HCT116 (cell line): ENCODE data around the gene PTF1A. TPM values are rescaled to one million over a fixed set of nuclear protein-coding genes. Genes with fewer than 3 reads are reported as not detected.

ENCODE experiments used
- ATAC-seq: fragments of 200-7000 bp; cut with Tn5 transposase; 2 replicates; pipeline ENCODE4 v1.9.1; 2020; ENCODE audit warnings: mild to moderate bottlenecking, moderate library complexity
- BruUV-seq: library from RNA; stranded (reverse); fragments of 400-500 nt; replicated peaks from 2 replicates; lab custom pipeline; 2021; lab: Mats Ljungman, UMichigan
- CTCF ChIA-PET: fragments of 300-600 bp; sonication (Branson Sonifier 250); formaldehyde crosslinking; loops from one replicate; lab custom pipeline; 2021; ENCODE audit warnings: antibody characterized with exemption; lab: Charles Lee
- POLR2A ChIA-PET: fragments of 300-600, 350-600 bp; sonication (Branson Sonifier 250); formaldehyde crosslinking; loops from one replicate; lab custom pipeline; 2021; ENCODE audit warnings: antibody characterized with exemption; lab: Charles Lee
- RAD21 ChIA-PET, 2 experiments: fragments of 300-600 bp; sonication (Branson Sonifier 250); formaldehyde crosslinking; loops; one replicate each; lab custom pipeline; 2023; ENCODE audit warnings: low total read pairs in 2 of 2; ENCODE audit not compliant: uncharacterized antibody in 2 of 2, unreplicated experiment in 2 of 2, low non-redundant PET in 1 of 2; lab: Charles Lee
- DNase-seq: peaks from one replicate; pipeline ENCODE4 v3.0.0-alpha.2; 2010; ENCODE audit warnings: low read depth, low spot score
- H2AFZ ChIP-seq: fragments of 200-600 bp; shearing (Covaris generic), sonication (generic); 2 replicates; pipeline ENCODE4 v1.6.1; 2017; ENCODE audit warnings: low read depth, mixed run types, mixed read lengths, antibody characterized with exemption, low read length; ENCODE audit not compliant: poor library complexity, severe bottlenecking
- H3K27ac ChIP-seq: 2 replicates; pipeline ENCODE4 v1.5.1; 2012; ENCODE audit warnings: low read depth, low read length
- H3K27me3 ChIP-seq: fragments of 200-600 bp; sonication (generic); 2 replicates; pipeline ENCODE4 v1.6.1; 2016; ENCODE audit warnings: mixed run types, low read length, mixed read lengths; ENCODE audit not compliant: insufficient read depth
- H3K36me3 ChIP-seq, 2 experiments: fragments of 200-500 bp in 1 of 2; fragments of 200-600 bp in 1 of 2; sonication (Bioruptor generic) in 1 of 2; sonication (generic) in 1 of 2; 2 replicates each; pipeline versions ENCODE4 v1.5.1 to v1.6.1; 2014 to 2016; ENCODE audit warnings: low read length in 2 of 2, inconsistent platforms in 1 of 2, mixed read lengths in 1 of 2, mixed run types in 1 of 2; ENCODE audit not compliant: insufficient read depth in 2 of 2, control insufficient read depth in 1 of 2
- H3K4me1 ChIP-seq, 2 experiments: fragments of 200-600 bp in 1 of 2; sonication (generic) in 1 of 2; 2 replicates each; pipeline versions ENCODE4 v1.5.1 to v1.6.1; 2012 to 2017; ENCODE audit warnings: low read length in 2 of 2, inconsistent platforms in 1 of 2, mild to moderate bottlenecking in 1 of 2, mixed read lengths in 1 of 2, mixed run types in 1 of 2, moderate library complexity in 1 of 2; ENCODE audit not compliant: insufficient read depth in 2 of 2, control insufficient read depth in 1 of 2
- H3K4me2 ChIP-seq: fragments of 200-600 bp; sonication (generic); 2 replicates; pipeline ENCODE4 v1.6.1; 2017; ENCODE audit warnings: mixed run types, low read length, mixed read lengths
- H3K4me3 ChIP-seq, 2 experiments: fragments of 200-600 bp in 1 of 2; sonication (generic) in 1 of 2; replicated peaks in 1 of 2; 2 replicates each; pipeline ENCODE4 v1.5.1; 2011 to 2016; ENCODE audit warnings: low read length in 2 of 2, control low read depth in 1 of 2, low read depth in 1 of 2, mild to moderate bottlenecking in 1 of 2, mixed read lengths in 1 of 2, mixed run types in 1 of 2
- H3K79me2 ChIP-seq: fragments of 200-600 bp; sonication (generic); 2 replicates; pipeline ENCODE4 v1.6.1; 2017; ENCODE audit warnings: mild to moderate bottlenecking, mixed run types, low read length, moderate library complexity, mixed read lengths; ENCODE audit not compliant: insufficient read depth
- H3K9ac ChIP-seq: fragments of 200-600 bp; sonication (generic); 2 replicates; pipeline ENCODE4 v1.6.1; 2016; ENCODE audit warnings: low read length, mixed read lengths
- H3K9me2 ChIP-seq: fragments of 200-600 bp; sonication (generic), shearing (Covaris generic); 2 replicates; pipeline ENCODE4 v1.6.1; 2017; ENCODE audit warnings: mixed run types, mild to moderate bottlenecking, moderate library complexity; ENCODE audit not compliant: insufficient read depth
- H3K9me3 ChIP-seq, 2 experiments: fragments of 200-500 bp in 1 of 2; fragments of 200-600 bp in 1 of 2; sonication (Bioruptor generic) in 1 of 2; sonication (generic) in 1 of 2; 2 replicates each; pipeline ENCODE4 v1.6.1; 2014 to 2017; ENCODE audit warnings: low read length in 2 of 2, mixed read lengths in 2 of 2, inconsistent platforms in 1 of 2, low read depth in 1 of 2, mild to moderate bottlenecking in 1 of 2, mixed run types in 1 of 2, moderate library complexity in 1 of 2; ENCODE audit not compliant: control insufficient read depth in 1 of 2, insufficient read depth in 1 of 2
- H4K20me1 ChIP-seq: fragments of 200-600 bp; sonication (generic), shearing (Covaris generic); 2 replicates; pipeline ENCODE4 v1.6.1; 2017; ENCODE audit warnings: mixed run types, mild to moderate bottlenecking, moderate library complexity; ENCODE audit not compliant: insufficient read depth
- ELF1 ChIP-seq: IDR thresholded peaks from 2 replicates; pipeline ENCODE4 v1.6.1; 2012; ENCODE audit warnings: low read depth, borderline replicate concordance
- EZH2 ChIP-seq: fragments of 200-600 bp; sonication (generic); IDR thresholded peaks from 2 replicates; pipeline ENCODE4 v1.6.1; 2017; ENCODE audit warnings: antibody characterized with exemption, mixed run types
- JUND ChIP-seq: IDR thresholded peaks from 2 replicates; pipeline ENCODE4 v1.6.1; 2012
- POLR2A ChIP-seq: IDR thresholded peaks from 2 replicates; pipeline ENCODE4 v1.7.0; 2011; ENCODE audit warnings: borderline replicate concordance; ENCODE audit not compliant: insufficient read depth, insufficient read length; ENCODE audit errors: extremely low read depth
- POLR2AphosphoS5 ChIP-seq: IDR thresholded peaks from 2 replicates; pipeline ENCODE4 v1.6.1; 2011; ENCODE audit warnings: mild to moderate bottlenecking, low read depth, low read length, moderate library complexity
- RAD21 ChIP-seq: IDR thresholded peaks from 2 replicates; pipeline ENCODE4 v1.6.1; 2012; ENCODE audit warnings: low read depth, mild to moderate bottlenecking
- SP1 ChIP-seq: IDR thresholded peaks from 2 replicates; pipeline ENCODE4 v1.6.1; 2012; ENCODE audit warnings: low read depth
- SRF ChIP-seq: IDR thresholded peaks from 2 replicates; pipeline ENCODE4 v1.6.1; 2012; ENCODE audit warnings: low read depth
- ZFX ChIP-seq: fragments of 450-650 bp; IDR thresholded peaks from 2 replicates; pipeline ENCODE4 v1.6.1; 2017
- ZNF274 ChIP-seq: fragments of 200-500 bp; sonication (Bioruptor generic); IDR thresholded peaks from 2 replicates; pipeline ENCODE4 v1.6.1; 2014; ENCODE audit warnings: mild to moderate bottlenecking, low read depth, low read length, inconsistent platforms
- intact Hi-C: fragments of 100-400 bp; cut with micrococcal nuclease; formaldehyde crosslinking; loops from 2 replicates; pipeline ENCODE4 v1.10.0; 2022
- total RNA-seq: library from RNA; stranded (reverse); gene quantifications from one replicate; pipeline ENCODE4 v1.2.1, GENCODE V29; 2021; ENCODE audit not compliant: unreplicated experiment
- TF ChIP-seq, protein P1 (sequence below): IDR thresholded peaks from 2 replicates; pipeline ENCODE4 v1.6.1; 2012; ENCODE audit warnings: low read depth
- TF ChIP-seq, protein P2 (sequence below): IDR thresholded peaks from 2 replicates; pipeline ENCODE4 v1.6.1; 2012
- TF ChIP-seq, protein P3 (sequence below): IDR thresholded peaks from 2 replicates; pipeline ENCODE4 v1.6.1; 2011; ENCODE audit warnings: mild to moderate bottlenecking, low read length, moderate library complexity; ENCODE audit not compliant: insufficient replicate concordance; ENCODE audit errors: extremely low read depth
- TF ChIP-seq, protein P4 (sequence below), 3 experiments: fragments of 200-600 bp in 1 of 3; sonication (generic) in 1 of 3; IDR thresholded peaks in 2 of 3; conservative IDR thresholded peaks in 1 of 3; 2 replicates each; pipeline ENCODE4 v1.5.1; 2012 to 2017; ENCODE audit warnings: low read depth in 2 of 3, low read length in 2 of 3, antibody characterized with exemption in 1 of 3, borderline replicate concordance in 1 of 3, control low read depth in 1 of 3, mild to moderate bottlenecking in 1 of 3, mixed read lengths in 1 of 3, mixed run types in 1 of 3, moderate library complexity in 1 of 3; ENCODE audit not compliant: insufficient read depth in 1 of 3

The PTF1A gene
- total RNA-seq, 1 experiment from 2014 or later: not detected

DNA sequence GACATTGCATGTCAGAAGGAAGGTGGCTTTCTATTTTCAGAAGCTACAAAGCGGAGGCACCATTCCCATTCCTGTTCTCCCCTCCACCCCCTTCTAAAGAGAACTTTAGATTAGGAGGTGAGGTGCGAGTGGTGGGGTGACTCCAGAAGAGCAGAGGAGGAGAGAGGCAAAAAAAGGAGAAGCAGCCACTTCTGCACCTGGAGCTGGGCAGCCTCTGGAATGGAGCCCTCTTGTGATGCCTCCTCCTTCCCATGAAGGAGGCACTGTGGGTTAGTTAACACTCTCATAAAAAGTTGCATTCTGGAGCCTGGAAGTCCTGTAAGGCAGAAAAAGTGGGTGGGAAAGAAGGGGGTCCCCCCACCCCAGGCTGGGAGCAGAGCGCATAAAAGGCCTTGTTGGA is 4.8 kb downstream of the PTF1A start (continued):
- TF ChIP-seq, protein P1, sequence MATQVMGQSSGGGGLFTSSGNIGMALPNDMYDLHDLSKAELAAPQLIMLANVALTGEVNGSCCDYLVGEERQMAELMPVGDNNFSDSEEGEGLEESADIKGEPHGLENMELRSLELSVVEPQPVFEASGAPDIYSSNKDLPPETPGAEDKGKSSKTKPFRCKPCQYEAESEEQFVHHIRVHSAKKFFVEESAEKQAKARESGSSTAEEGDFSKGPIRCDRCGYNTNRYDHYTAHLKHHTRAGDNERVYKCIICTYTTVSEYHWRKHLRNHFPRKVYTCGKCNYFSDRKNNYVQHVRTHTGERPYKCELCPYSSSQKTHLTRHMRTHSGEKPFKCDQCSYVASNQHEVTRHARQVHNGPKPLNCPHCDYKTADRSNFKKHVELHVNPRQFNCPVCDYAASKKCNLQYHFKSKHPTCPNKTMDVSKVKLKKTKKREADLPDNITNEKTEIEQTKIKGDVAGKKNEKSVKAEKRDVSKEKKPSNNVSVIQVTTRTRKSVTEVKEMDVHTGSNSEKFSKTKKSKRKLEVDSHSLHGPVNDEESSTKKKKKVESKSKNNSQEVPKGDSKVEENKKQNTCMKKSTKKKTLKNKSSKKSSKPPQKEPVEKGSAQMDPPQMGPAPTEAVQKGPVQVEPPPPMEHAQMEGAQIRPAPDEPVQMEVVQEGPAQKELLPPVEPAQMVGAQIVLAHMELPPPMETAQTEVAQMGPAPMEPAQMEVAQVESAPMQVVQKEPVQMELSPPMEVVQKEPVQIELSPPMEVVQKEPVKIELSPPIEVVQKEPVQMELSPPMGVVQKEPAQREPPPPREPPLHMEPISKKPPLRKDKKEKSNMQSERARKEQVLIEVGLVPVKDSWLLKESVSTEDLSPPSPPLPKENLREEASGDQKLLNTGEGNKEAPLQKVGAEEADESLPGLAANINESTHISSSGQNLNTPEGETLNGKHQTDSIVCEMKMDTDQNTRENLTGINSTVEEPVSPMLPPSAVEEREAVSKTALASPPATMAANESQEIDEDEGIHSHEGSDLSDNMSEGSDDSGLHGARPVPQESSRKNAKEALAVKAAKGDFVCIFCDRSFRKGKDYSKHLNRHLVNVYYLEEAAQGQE: no peak
- no peak for TF ChIP-seq ZFX
- TF ChIP-seq, protein P2, sequence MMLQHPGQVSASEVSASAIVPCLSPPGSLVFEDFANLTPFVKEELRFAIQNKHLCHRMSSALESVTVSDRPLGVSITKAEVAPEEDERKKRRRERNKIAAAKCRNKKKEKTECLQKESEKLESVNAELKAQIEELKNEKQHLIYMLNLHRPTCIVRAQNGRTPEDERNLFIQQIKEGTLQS: no peak
- TF ChIP-seq, all 23 proteins: peak for 0

DNA sequence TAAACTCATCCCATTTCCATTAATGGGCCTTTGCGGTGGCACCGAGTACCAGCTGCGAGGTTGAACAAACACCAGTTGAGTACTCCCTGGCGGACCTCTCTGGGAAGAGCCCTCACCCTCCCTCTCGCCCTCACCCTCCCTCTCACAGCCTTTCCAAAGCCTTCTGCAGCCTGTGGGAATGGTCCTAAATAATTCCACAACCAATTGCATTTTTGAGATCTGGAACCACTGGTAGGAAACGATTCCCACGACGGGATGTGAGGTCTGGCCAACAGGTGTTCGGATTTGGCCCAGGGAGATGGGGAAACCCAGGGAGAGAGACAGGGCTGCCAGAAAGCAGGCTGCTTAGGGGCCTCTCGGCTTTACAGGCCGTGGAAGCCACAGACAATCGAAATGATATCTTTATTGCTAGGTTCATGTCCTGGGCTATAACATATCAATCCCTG is 5.3 kb downstream of the PTF1A start:
- Histone ChIP-seq H3K9ac (no peak overlapping the region), H3K4me2 (no peak overlapping the region), H3K79me2 (no peaks in the 10 kb centered on the region), H3K36me3 (no peaks in the 10 kb centered on the region), H3K27ac (no peak overlapping the region), H3K4me3 (no peak overlapping the region), H3K9me3 (no peaks in the 10 kb centered on the region), H2AFZ (no peak overlapping the region), H3K9me2 (no peaks in the 10 kb centered on the region), H3K4me1 (no peaks in the 10 kb centered on the region), H3K27me3 (peaks cover 14% of the 10 kb centered on the region; the same call in 1 of the 2 replicates), H4K20me1 (no peaks in the 10 kb centered on the region)
- TF ChIP-seq POLR2AphosphoS5: no peak
- no peak for TF ChIP-seq SP1
- TF ChIP-seq POLR2A: no peak
- no peak for TF ChIP-seq RAD21
- TF ChIP-seq JUND: no peak
- TF ChIP-seq ELF1: no peak
- TF ChIP-seq, protein P2: no peak
- TF ChIP-seq EZH2: no peak
- TF ChIP-seq, protein P3, sequence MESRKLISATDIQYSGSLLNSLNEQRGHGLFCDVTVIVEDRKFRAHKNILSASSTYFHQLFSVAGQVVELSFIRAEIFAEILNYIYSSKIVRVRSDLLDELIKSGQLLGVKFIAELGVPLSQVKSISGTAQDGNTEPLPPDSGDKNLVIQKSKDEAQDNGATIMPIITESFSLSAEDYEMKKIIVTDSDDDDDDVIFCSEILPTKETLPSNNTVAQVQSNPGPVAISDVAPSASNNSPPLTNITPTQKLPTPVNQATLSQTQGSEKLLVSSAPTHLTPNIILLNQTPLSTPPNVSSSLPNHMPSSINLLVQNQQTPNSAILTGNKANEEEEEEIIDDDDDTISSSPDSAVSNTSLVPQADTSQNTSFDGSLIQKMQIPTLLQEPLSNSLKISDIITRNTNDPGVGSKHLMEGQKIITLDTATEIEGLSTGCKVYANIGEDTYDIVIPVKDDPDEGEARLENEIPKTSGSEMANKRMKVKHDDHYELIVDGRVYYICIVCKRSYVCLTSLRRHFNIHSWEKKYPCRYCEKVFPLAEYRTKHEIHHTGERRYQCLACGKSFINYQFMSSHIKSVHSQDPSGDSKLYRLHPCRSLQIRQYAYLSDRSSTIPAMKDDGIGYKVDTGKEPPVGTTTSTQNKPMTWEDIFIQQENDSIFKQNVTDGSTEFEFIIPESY: no peak
- TF ChIP-seq ZNF274: no peak
- TF ChIP-seq ZFX: no peak
- TF ChIP-seq SRF: no peak
- TF ChIP-seq, protein P4, sequence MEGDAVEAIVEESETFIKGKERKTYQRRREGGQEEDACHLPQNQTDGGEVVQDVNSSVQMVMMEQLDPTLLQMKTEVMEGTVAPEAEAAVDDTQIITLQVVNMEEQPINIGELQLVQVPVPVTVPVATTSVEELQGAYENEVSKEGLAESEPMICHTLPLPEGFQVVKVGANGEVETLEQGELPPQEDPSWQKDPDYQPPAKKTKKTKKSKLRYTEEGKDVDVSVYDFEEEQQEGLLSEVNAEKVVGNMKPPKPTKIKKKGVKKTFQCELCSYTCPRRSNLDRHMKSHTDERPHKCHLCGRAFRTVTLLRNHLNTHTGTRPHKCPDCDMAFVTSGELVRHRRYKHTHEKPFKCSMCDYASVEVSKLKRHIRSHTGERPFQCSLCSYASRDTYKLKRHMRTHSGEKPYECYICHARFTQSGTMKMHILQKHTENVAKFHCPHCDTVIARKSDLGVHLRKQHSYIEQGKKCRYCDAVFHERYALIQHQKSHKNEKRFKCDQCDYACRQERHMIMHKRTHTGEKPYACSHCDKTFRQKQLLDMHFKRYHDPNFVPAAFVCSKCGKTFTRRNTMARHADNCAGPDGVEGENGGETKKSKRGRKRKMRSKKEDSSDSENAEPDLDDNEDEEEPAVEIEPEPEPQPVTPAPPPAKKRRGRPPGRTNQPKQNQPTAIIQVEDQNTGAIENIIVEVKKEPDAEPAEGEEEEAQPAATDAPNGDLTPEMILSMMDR (IDR thresholded peaks at IDR 0.05 in 2 of 3, conservative IDR thresholded peaks at IDR 0.05 in 1 of 3; ENCODE audit: borderline replicate concordance in 1 of 3, insufficient read depth in 1 of 3, low read depth in 2 of 3, low read length in 2 of 3): no peak
- ChIA-PET RAD21 (no interaction called here), POLR2A (no interaction called here), CTCF (no interaction called here)
- DNase-seq (no peak), ATAC-seq (no peak)
- BruUV-seq: no TSS peak
- intact Hi-C loops: no loop called here
